GM12878 (cell line): Measurements from ENCODE around the gene KRT38. TPM values are rescaled to one million over a fixed set of nuclear protein-coding genes. Genes with fewer than 3 reads are reported as not detected.

ENCODE experiments used
- ATAC-seq: fragments of 200-7000 bp; cut with Tn5 transposase; 3 replicates; pipeline ENCODE4 v1.9.1; 2020; ENCODE audit warnings: mild to moderate bottlenecking, moderate library complexity
- BruUV-seq: library from RNA; stranded (reverse); fragments of 400-500 nt; replicated peaks from 2 replicates; lab custom pipeline; 2021; lab: Mats Ljungman, UMichigan
- CTCF ChIA-PET: fragments of 300-600 bp; sonication (Branson Sonifier 250); formaldehyde crosslinking; extraction: SDS; loops from one replicate; lab custom pipeline; 2021; ENCODE audit warnings: inconsistent platforms; lab: Yijun Ruan, JAX
- POLR2A ChIA-PET: fragments of 350-600 bp; formaldehyde crosslinking; extraction: SDS; loops from one replicate; lab custom pipeline; 2021; ENCODE audit warnings: inconsistent platforms; lab: Charles Lee
- RAD21 ChIA-PET: fragments of 300-600 bp; sonication (Branson Sonifier 250); formaldehyde crosslinking; loops from one replicate; lab custom pipeline; 2023; ENCODE audit warnings: antibody characterized with exemption; ENCODE audit not compliant: unreplicated experiment; lab: Charles Lee
- SMC1A ChIA-PET: fragments of 300-600 bp; sonication (Branson Sonifier 250); formaldehyde crosslinking; loops from one replicate; lab custom pipeline; 2023; ENCODE audit not compliant: unreplicated experiment, uncharacterized antibody; lab: Charles Lee
- DNase-seq: peaks from one replicate; pipeline ENCODE4 v3.0.0-alpha.2; 2011; ENCODE audit warnings: low read depth, low spot score
- FAIRE-seq: peaks from 3 replicates; lab custom pipeline; 2011; peaks lifted over from hg19 to GRCh38; lab: Jason Lieb, UNC
- H2AFZ ChIP-seq: 2 replicates; pipeline ENCODE4 v1.6.0; 2011; ENCODE audit warnings: low read depth, low read length, control low read depth; ENCODE audit not compliant: control insufficient read depth
- H3K27ac ChIP-seq: 2 replicates; pipeline ENCODE4 v1.5.1; 2011; ENCODE audit warnings: control low read depth; ENCODE audit not compliant: control insufficient read depth, insufficient read depth
- H3K27me3 ChIP-seq, 2 experiments: replicated peaks in 1 of 2; 2 replicates each; pipeline versions ENCODE4 v1.6.0 to v1.6.1; 2011; ENCODE audit warnings: low read length in 1 of 2; ENCODE audit not compliant: control insufficient read depth in 2 of 2, insufficient read depth in 2 of 2
- H3K36me3 ChIP-seq, 2 experiments: 2 replicates each; pipeline ENCODE4 v1.5.1; 2011; ENCODE audit warnings: low read length in 1 of 2; ENCODE audit not compliant: control insufficient read depth in 2 of 2, insufficient read depth in 2 of 2
- H3K4me1 ChIP-seq: 2 replicates; pipeline ENCODE4 v1.6.1; 2011; ENCODE audit warnings: mild to moderate bottlenecking, low read length, moderate library complexity, mixed read lengths; ENCODE audit not compliant: control insufficient read depth, insufficient read depth
- H3K4me2 ChIP-seq: 2 replicates; pipeline ENCODE4 v1.6.0; 2011; ENCODE audit warnings: control low read depth; ENCODE audit not compliant: control insufficient read depth, insufficient read depth
- H3K4me3 ChIP-seq: fragments of 200-600 bp; sonication (generic); 2 replicates; pipeline ENCODE4 v1.5.1; 2016
- H3K79me2 ChIP-seq: 2 replicates; pipeline ENCODE4 v1.6.0; 2011; ENCODE audit warnings: low read length; ENCODE audit not compliant: control insufficient read depth, insufficient read depth
- H3K9ac ChIP-seq: 2 replicates; pipeline ENCODE4 v1.8.0; 2011; ENCODE audit warnings: low read length, control low read depth, mixed read lengths; ENCODE audit not compliant: control insufficient read depth, insufficient read depth
- H3K9me3 ChIP-seq: replicated peaks from 3 replicates; pipeline ENCODE4 v1.5.1; 2011; ENCODE audit warnings: mild to moderate bottlenecking, low read length; ENCODE audit not compliant: control insufficient read depth, insufficient read depth
- H4K20me1 ChIP-seq: 2 replicates; pipeline ENCODE4 v1.6.0; 2011; ENCODE audit not compliant: control insufficient read depth, insufficient read depth
- BCL11A ChIP-seq: IDR thresholded peaks from 2 replicates; pipeline ENCODE4 v1.6.1; 2011; ENCODE audit warnings: low read depth, low read length
- BCL3 ChIP-seq: IDR thresholded peaks from 2 replicates; pipeline ENCODE4 v1.6.1; 2011; ENCODE audit warnings: borderline replicate concordance, low read depth, mild to moderate bottlenecking, moderate library complexity, low read length; ENCODE audit not compliant: insufficient read depth, poor library complexity, severe bottlenecking
- KDM1A ChIP-seq: fragments of 200-600 bp; sonication (generic); IDR thresholded peaks from 2 replicates; pipeline ENCODE4 v1.6.1; 2016; ENCODE audit warnings: borderline replicate concordance
- NBN ChIP-seq: fragments of 450-650 bp; IDR thresholded peaks from 2 replicates; pipeline ENCODE4 v1.6.1; 2016
- NFYB ChIP-seq: IDR thresholded peaks from 2 replicates; pipeline ENCODE4 v1.6.1; 2011; ENCODE audit warnings: low read depth, mild to moderate bottlenecking, low read length, improper control_type of control experiment, moderate library complexity; ENCODE audit not compliant: insufficient read depth
- NR2C1 ChIP-seq: fragments of 450-650 bp; IDR thresholded peaks from 2 replicates; pipeline ENCODE4 v1.6.1; 2017; ENCODE audit warnings: antibody characterized with exemption, mild to moderate bottlenecking, moderate library complexity
- RBBP5 ChIP-seq: fragments of 200-600 bp; sonication (generic); conservative IDR thresholded peaks from 2 replicates; pipeline ENCODE4 v1.6.1; 2016
- STAT3 ChIP-seq: IDR thresholded peaks from 2 replicates; pipeline ENCODE4 v1.6.1; 2011; ENCODE audit warnings: low read depth, low read length, improper control_type of control experiment
- WGBS: methylation state at CpG from one replicate; pipeline ENCODE4 v1.1.6; 2016; ENCODE audit warnings: low lambda C conversion rate; ENCODE audit not compliant: insufficient replicate concordance, insufficient coverage; ENCODE audit errors: missing lambda C conversion rate; 5-methylcytosine and 5-hydroxymethylcytosine counted together
- in situ Hi-C: fragments of 300-500 bp; cut with MboI; formaldehyde crosslinking; loops from 9 replicates; pipeline ENCODE4 v1.14.3; 2018; ENCODE audit warnings: mixed read lengths
- intact Hi-C: fragments of 100-400 bp; cut with micrococcal nuclease; formaldehyde crosslinking; loops from one replicate; pipeline ENCODE4 v1.14.2; 2022; ENCODE audit not compliant: unreplicated experiment
- polyA plus RNA-seq, 11 experiments: library from polyadenylated mRNA; depleted of rRNA in 4 of 11; unstranded in 6 of 11; stranded (reverse) in 5 of 11; fragments of >200 nt; fragmentation: Nextera tagmentation in 4 of 11; fragmentation: Illumina TruSeq in 1 of 11; extraction: Ambion mirVana in 4 of 11; extraction: Trizol in 1 of 11; gene quantifications; 1 replicate in 1 of 11; 2 replicates in 10 of 11; pipeline versions ENCODE4 v1.2.1 to v1.2.3, GENCODE V29; 2011 to 2016; ENCODE audit warnings: inconsistent platforms in 2 of 11, missing spikeins in 2 of 11, low read depth in 1 of 11
- total RNA-seq, 4 experiments: library from RNA; depleted of rRNA in 3 of 4; stranded (reverse); fragments of >200 nt in 3 of 4; fragmentation: Illumina TruSeq in 1 of 4; extraction: Trizol in 1 of 4; gene quantifications; 2 replicates each; pipeline versions ENCODE4 v1.2.1 to v1.2.3, GENCODE V29; 2013 to 2021

Gene KRT38
- total and polyA plus RNA-seq, 10 of the 15 experiments (the other 5 are each of a cell fraction or from before 2014, with no cell fraction given), result not detected

- Histone ChIP-seq H3K4me1 (no peaks in the 10 kb centered on the region), H2AFZ (no peak overlapping the region), H4K20me1 (no peaks in the 10 kb centered on the region), H3K4me2 (no peak overlapping the region), H3K79me2 (no peaks in the 10 kb centered on the region), H3K36me3 (no peaks in the 10 kb centered on the region), H3K4me3 (no peak overlapping the region), H3K9ac (no peak overlapping the region), H3K27ac (no peak overlapping the region), H3K27me3 (no peaks in the 10 kb centered on the region; a peak in 1 of 4 replicates), H3K9me3 (no peaks in the 10 kb centered on the region)
- in situ Hi-C loops (no loop called here), intact Hi-C loops (no loop called here)
- ChIA-PET POLR2A (no interaction called here), RAD21 (no interaction called here), CTCF (no interaction called here), SMC1A (no interaction called here)
- no peak for ATAC-seq
- no TSS peak for BruUV-seq
- WGBS, result 17% methylated on average over 4 of the region's 4 CpGs
- no peak for TF ChIP-seq BCL3
- TF ChIP-seq STAT3, result no peak
- no peak for TF ChIP-seq NR2C1
- no peak for FAIRE-seq
- DNase-seq, result no peak
Observed at GRCh38 chr17:41421617-41422016, 19.2 kb downstream of the KRT38 start.

GRCh38 chr17:41421116-41421515 is 19.7 kb downstream of the KRT38 start:
- no TSS peak for BruUV-seq
- 12% methylated on average over 9 of the region's 9 CpGs for WGBS
- Histone ChIP-seq H3K27ac (no peak overlapping the region), H3K79me2 (no peaks in the 10 kb centered on the region), H4K20me1 (no peaks in the 10 kb centered on the region), H3K9me3 (no peaks in the 10 kb centered on the region), H3K36me3 (no peaks in the 10 kb centered on the region), H3K4me2 (no peak overlapping the region), H3K4me3 (no peak overlapping the region), H3K9ac (no peak overlapping the region), H2AFZ (no peak overlapping the region), H3K27me3 (no peaks in the 10 kb centered on the region; a peak in 1 of 4 replicates), H3K4me1 (no peaks in the 10 kb centered on the region)
- SMC1A ChIA-PET, result no interaction called here
- no peak for DNase-seq
- CTCF ChIA-PET, result no interaction called here
- FAIRE-seq, result no peak
- TF ChIP-seq KDM1A (no peak), BCL3 (no peak), NBN (no peak), BCL11A (no peak), NFYB (no peak), RBBP5 (no peak)
- RAD21 ChIA-PET, result no interaction called here
- intact Hi-C loops (no loop called here), in situ Hi-C loops (no loop called here)
- no peak for ATAC-seq
- POLR2A ChIA-PET, result no interaction called here
